HFFc6 (cell line): ENCODE data around the gene NMNAT3. TPM values are rescaled to one million over a fixed set of nuclear protein-coding genes. Genes with fewer than 3 reads are reported as not detected.

ENCODE experiments used
- DNase-seq: peaks from one replicate; pipeline ENCODE4 v3.0.0-alpha.2; 2018
- H3K27ac Mint-ChIP-seq: 2 replicates; pipeline ENCODE4 v1.8.0; 2020; ENCODE audit warnings: mild to moderate bottlenecking, mixed read lengths
- H3K27me3 Mint-ChIP-seq: 2 replicates; pipeline ENCODE4 v1.8.0; 2021; ENCODE audit warnings: mild to moderate bottlenecking, moderate library complexity, mixed read lengths; ENCODE audit not compliant: insufficient read depth
- H3K36me3 Mint-ChIP-seq: 2 replicates; pipeline ENCODE4 v1.8.0; 2021; ENCODE audit warnings: low read depth, mixed read lengths
- H3K4me1 Mint-ChIP-seq: 2 replicates; pipeline ENCODE4 v1.8.0; 2020; ENCODE audit warnings: low read depth, mixed read lengths
- H3K4me3 Mint-ChIP-seq: 2 replicates; pipeline ENCODE4 v1.8.0; 2020; ENCODE audit warnings: mild to moderate bottlenecking, moderate library complexity, mixed read lengths
- H3K9me3 Mint-ChIP-seq: 2 replicates; pipeline ENCODE4 v1.8.0; 2020; ENCODE audit warnings: mild to moderate bottlenecking, mixed read lengths
- total RNA-seq, 6 experiments: library from RNA; stranded (reverse); fragmentation: NEBNext Ultra II Directional; extraction: Animal tissue kit (Norgen Biotek cat#: 25700); gene quantifications; 2 replicates in 1 of 6; 3 replicates in 5 of 6; pipeline ENCODE4 v1.2.3, GENCODE V29; 2021
- TF ChIP-seq, protein P1 (sequence below): fragments of 200-600 bp; sonication (generic); IDR thresholded peaks from 2 replicates; pipeline ENCODE4 v1.5.0; 2021; ENCODE audit warnings: antibody characterized with exemption, mild to moderate bottlenecking

NMNAT3 gene
- total RNA-seq, 6 experiments from 2014 or later: 0.02 to 0.05 (median 0.03) TPM; not detected in 2

DNA sequence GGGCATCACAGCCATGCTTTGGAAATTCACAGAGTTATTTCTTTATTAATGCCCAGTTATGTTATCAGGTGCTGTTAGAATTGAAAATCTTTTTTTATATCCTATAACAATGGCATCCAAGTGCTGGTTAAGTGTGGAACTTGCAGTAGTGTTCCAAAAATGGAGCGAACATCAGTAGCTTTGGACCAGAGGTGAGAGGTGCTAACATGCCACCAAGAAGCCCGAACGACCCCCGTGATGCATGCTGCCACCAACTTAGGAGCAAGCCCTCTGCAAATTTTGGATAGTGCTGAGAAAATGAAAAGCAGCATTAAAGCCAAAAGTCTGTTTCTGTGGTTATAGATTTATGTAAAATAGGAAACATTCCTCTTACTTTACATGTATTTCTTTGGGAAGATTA, 163.0 kb downstream of the NMNAT3 start:
- H3K4me1 Mint-ChIP-seq: no peaks in the 10 kb centered on the region
- no peak overlapping the region for H3K4me3 Mint-ChIP-seq
- H3K27me3 Mint-ChIP-seq: no peaks in the 10 kb centered on the region
- peaks cover 4% of the 10 kb centered on the region; the same call in 1 of the 2 replicates for H3K36me3 Mint-ChIP-seq
- peaks cover 32% of the 10 kb centered on the region for H3K9me3 Mint-ChIP-seq
- H3K27ac Mint-ChIP-seq: no peak overlapping the region
- no peak for DNase-seq
- TF ChIP-seq, protein P1, sequence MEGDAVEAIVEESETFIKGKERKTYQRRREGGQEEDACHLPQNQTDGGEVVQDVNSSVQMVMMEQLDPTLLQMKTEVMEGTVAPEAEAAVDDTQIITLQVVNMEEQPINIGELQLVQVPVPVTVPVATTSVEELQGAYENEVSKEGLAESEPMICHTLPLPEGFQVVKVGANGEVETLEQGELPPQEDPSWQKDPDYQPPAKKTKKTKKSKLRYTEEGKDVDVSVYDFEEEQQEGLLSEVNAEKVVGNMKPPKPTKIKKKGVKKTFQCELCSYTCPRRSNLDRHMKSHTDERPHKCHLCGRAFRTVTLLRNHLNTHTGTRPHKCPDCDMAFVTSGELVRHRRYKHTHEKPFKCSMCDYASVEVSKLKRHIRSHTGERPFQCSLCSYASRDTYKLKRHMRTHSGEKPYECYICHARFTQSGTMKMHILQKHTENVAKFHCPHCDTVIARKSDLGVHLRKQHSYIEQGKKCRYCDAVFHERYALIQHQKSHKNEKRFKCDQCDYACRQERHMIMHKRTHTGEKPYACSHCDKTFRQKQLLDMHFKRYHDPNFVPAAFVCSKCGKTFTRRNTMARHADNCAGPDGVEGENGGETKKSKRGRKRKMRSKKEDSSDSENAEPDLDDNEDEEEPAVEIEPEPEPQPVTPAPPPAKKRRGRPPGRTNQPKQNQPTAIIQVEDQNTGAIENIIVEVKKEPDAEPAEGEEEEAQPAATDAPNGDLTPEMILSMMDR: no peak

Other genes with a start within 250 kb of the NMNAT3 start
- not detected for gene RBP2, start 201.5 kb downstream of the NMNAT3 start, total RNA-seq
- gene RBP1, start 138.2 kb downstream of the NMNAT3 start, total RNA-seq: not detected